ENCODE measurements around the gene SLC35C1.

DNA sequence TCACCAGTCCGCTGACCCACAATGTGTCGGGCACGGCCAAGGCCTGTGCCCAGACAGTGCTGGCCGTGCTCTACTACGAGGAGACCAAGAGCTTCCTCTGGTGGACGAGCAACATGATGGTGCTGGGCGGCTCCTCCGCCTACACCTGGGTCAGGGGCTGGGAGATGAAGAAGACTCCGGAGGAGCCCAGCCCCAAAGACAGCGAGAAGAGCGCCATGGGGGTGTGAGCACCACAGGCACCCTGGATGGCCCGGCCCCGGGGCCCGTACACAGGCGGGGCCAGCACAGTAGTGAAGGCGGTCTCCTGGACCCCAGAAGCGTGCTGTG, 6.1 kb downstream of the SLC35C1 start:
- TF ChIP-seq, protein P1, sequence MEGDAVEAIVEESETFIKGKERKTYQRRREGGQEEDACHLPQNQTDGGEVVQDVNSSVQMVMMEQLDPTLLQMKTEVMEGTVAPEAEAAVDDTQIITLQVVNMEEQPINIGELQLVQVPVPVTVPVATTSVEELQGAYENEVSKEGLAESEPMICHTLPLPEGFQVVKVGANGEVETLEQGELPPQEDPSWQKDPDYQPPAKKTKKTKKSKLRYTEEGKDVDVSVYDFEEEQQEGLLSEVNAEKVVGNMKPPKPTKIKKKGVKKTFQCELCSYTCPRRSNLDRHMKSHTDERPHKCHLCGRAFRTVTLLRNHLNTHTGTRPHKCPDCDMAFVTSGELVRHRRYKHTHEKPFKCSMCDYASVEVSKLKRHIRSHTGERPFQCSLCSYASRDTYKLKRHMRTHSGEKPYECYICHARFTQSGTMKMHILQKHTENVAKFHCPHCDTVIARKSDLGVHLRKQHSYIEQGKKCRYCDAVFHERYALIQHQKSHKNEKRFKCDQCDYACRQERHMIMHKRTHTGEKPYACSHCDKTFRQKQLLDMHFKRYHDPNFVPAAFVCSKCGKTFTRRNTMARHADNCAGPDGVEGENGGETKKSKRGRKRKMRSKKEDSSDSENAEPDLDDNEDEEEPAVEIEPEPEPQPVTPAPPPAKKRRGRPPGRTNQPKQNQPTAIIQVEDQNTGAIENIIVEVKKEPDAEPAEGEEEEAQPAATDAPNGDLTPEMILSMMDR (IDR thresholded peaks at IDR 0.05), result no peak
- no peak for TF ChIP-seq ZFX (IDR thresholded peaks at IDR 0.05; ENCODE audit: borderline replicate concordance)

Measured in 22Rv1 (cell line).